H1 (cell line): ENCODE data around the gene BMAL2. TPM values are rescaled to one million over a fixed set of nuclear protein-coding genes. Genes with fewer than 3 reads are reported as not detected.
A peak's percentile ranks its signal among the peaks of the same experiment; 100 is the strongest.

Experiments
- CTCF ChIA-PET: fragments of 300-600 bp; sonication (Branson Sonifier 250); formaldehyde crosslinking; loops from one replicate; lab custom pipeline; 2021; ENCODE audit not compliant: partially characterized antibody; lab: Charles Lee
- POLR2A ChIA-PET: fragments of 300-600 bp; sonication (Branson Sonifier 250); formaldehyde crosslinking; loops from one replicate; lab custom pipeline; 2021; ENCODE audit warnings: inconsistent platforms; ENCODE audit not compliant: partially characterized antibody; lab: Charles Lee
- DNase-seq, 2 experiments: peaks; one replicate each; pipeline versions ENCODE4 v3.0.0 to v3.0.0-alpha.2; 2010 to 2022; ENCODE audit warnings: low spot score in 2 of 2, low read depth in 1 of 2, mixed read lengths in 1 of 2
- FAIRE-seq: peaks from 2 replicates; lab custom pipeline; 2011; peaks lifted over from hg19 to GRCh38; lab: Jason Lieb, UNC
- H2AFZ ChIP-seq: 2 replicates; pipeline ENCODE4 v1.8.1; 2012; ENCODE audit warnings: low read length, inconsistent platforms
- H2AK5ac ChIP-seq: 2 replicates; pipeline ENCODE4 v1.6.1; 2013; ENCODE audit warnings: low read depth, low read length
- H2BK120ac ChIP-seq: replicated peaks from 2 replicates; pipeline ENCODE3; 2013; ENCODE audit warnings: low read depth, low read length, inconsistent platforms
- H2BK12ac ChIP-seq: 2 replicates; pipeline ENCODE4 v1.6.1; 2013; ENCODE audit warnings: low read depth, low read length
- H2BK15ac ChIP-seq: 2 replicates; pipeline ENCODE4 v1.6.1; 2013; ENCODE audit warnings: low read length
- H2BK20ac ChIP-seq: 2 replicates; pipeline ENCODE4 v1.6.1; 2013; ENCODE audit warnings: low read length
- H2BK5ac ChIP-seq: 2 replicates; pipeline ENCODE4 v1.6.1; 2013; ENCODE audit warnings: low read depth, low read length
- H3K14ac ChIP-seq: 2 replicates; pipeline ENCODE4 v1.6.1; 2013; ENCODE audit warnings: inconsistent platforms; ENCODE audit not compliant: insufficient read length
- H3K18ac ChIP-seq: 2 replicates; pipeline ENCODE4 v1.6.1; 2013; ENCODE audit warnings: low read length; ENCODE audit errors: extremely low read depth
- H3K23ac ChIP-seq: 2 replicates; pipeline ENCODE4 v1.6.1; 2013; ENCODE audit warnings: inconsistent platforms; ENCODE audit not compliant: insufficient read length
- H3K23me2 ChIP-seq: 2 replicates; pipeline ENCODE4 v1.6.1; 2013; ENCODE audit warnings: low read depth, low read length
- H3K27ac ChIP-seq: 2 replicates; pipeline ENCODE4 v1.6.1; 2011; ENCODE audit warnings: low read depth, low read length, inconsistent platforms
- H3K27me3 ChIP-seq, 4 experiments: replicated peaks in 1 of 4; 1 replicate in 1 of 4; 2 replicates in 3 of 4; pipeline versions ENCODE4 v1.6.1 to v1.8.1; 2011 to 2013; ENCODE audit warnings: low read length in 3 of 4, mild to moderate bottlenecking in 3 of 4, inconsistent platforms in 2 of 4, mixed read lengths in 2 of 4, moderate library complexity in 1 of 4; ENCODE audit not compliant: control insufficient read depth in 3 of 4, insufficient read depth in 3 of 4; ENCODE audit errors: extremely low read depth in 1 of 4
- H3K36me3 ChIP-seq, 4 experiments: 2 replicates each; pipeline versions ENCODE4 v1.6.1 to v1.8.1; 2011 to 2013; ENCODE audit warnings: mild to moderate bottlenecking in 4 of 4, low read length in 3 of 4, moderate library complexity in 2 of 4, control low read depth in 1 of 4, inconsistent platforms in 1 of 4; ENCODE audit not compliant: insufficient read depth in 4 of 4, control insufficient read depth in 2 of 4
- H3K4ac ChIP-seq: replicated peaks from 2 replicates; pipeline ENCODE3; 2013; ENCODE audit warnings: low read length, low read depth, mixed read lengths, inconsistent platforms; ENCODE audit not compliant: insufficient read length
- H3K4me1 ChIP-seq, 4 experiments: replicated peaks in 1 of 4; 1 replicate in 1 of 4; 2 replicates in 3 of 4; pipeline versions ENCODE4 v1.6.1 to v1.8.1; 2011 to 2013; ENCODE audit warnings: low read length in 3 of 4, inconsistent platforms in 2 of 4, mixed read lengths in 1 of 4; ENCODE audit not compliant: insufficient read depth in 4 of 4, control insufficient read depth in 3 of 4
- H3K4me2 ChIP-seq, 2 experiments: 2 replicates each; pipeline versions ENCODE4 v1.6.1 to v1.8.1; 2011 to 2013; ENCODE audit warnings: low read depth in 2 of 2, low read length in 2 of 2, control low read depth in 1 of 2, inconsistent platforms in 1 of 2, mild to moderate bottlenecking in 1 of 2; ENCODE audit not compliant: insufficient read depth in 1 of 2
- H3K4me3 ChIP-seq, 4 experiments: fragments of 200-600, 300-600 bp in 1 of 4; sonication (generic), shearing (Covaris generic), sonication (Bioruptor Twin) in 1 of 4; 2 replicates each; pipeline versions ENCODE4 v1.5.1 to v1.8.1; 2011 to 2016; ENCODE audit warnings: low read length in 4 of 4, low read depth in 3 of 4, control low read depth in 2 of 4, inconsistent platforms in 2 of 4, mild to moderate bottlenecking in 2 of 4, mixed read lengths in 1 of 4, moderate library complexity in 1 of 4; ENCODE audit not compliant: insufficient read depth in 2 of 4; ENCODE audit errors: extremely low read depth in 1 of 4
- H3K56ac ChIP-seq: replicated peaks from 2 replicates; pipeline ENCODE3; 2013; ENCODE audit warnings: low read depth, mild to moderate bottlenecking, mixed read lengths, low read length, inconsistent platforms; ENCODE audit not compliant: insufficient read length
- H3K79me1 ChIP-seq: 2 replicates; pipeline ENCODE4 v1.6.1; 2013; ENCODE audit warnings: low read depth, low read length, control low read depth
- H3K79me2 ChIP-seq, 2 experiments: 2 replicates each; pipeline versions ENCODE4 v1.6.1 to v1.8.1; 2012 to 2013; ENCODE audit warnings: low read length in 2 of 2, mild to moderate bottlenecking in 2 of 2, inconsistent platforms in 1 of 2; ENCODE audit not compliant: insufficient read depth in 2 of 2, control insufficient read depth in 1 of 2
- H3K9ac ChIP-seq, 4 experiments: replicated peaks in 1 of 4; 1 replicate in 1 of 4; 2 replicates in 3 of 4; pipeline versions ENCODE4 v1.6.1 to v1.8.1; 2011 to 2013; ENCODE audit warnings: low read depth in 3 of 4, low read length in 3 of 4, control low read depth in 2 of 4, mild to moderate bottlenecking in 2 of 4, moderate library complexity in 2 of 4, inconsistent platforms in 1 of 4; ENCODE audit errors: extremely low read depth in 1 of 4
- H3K9me3 ChIP-seq, 2 experiments: 2 replicates each; pipeline versions ENCODE4 v1.6.1 to v1.8.1; 2012 to 2013; ENCODE audit warnings: mild to moderate bottlenecking in 2 of 2, moderate library complexity in 2 of 2, control low read depth in 1 of 2, inconsistent platforms in 1 of 2, low read depth in 1 of 2, low read length in 1 of 2, mixed read lengths in 1 of 2; ENCODE audit not compliant: insufficient read depth in 2 of 2
- H4K20me1 ChIP-seq, 2 experiments: replicated peaks in 1 of 2; 2 replicates each; pipeline versions ENCODE3 to v1.8.1; 2011 to 2013; ENCODE audit warnings: inconsistent platforms in 2 of 2, low read length in 2 of 2, mild to moderate bottlenecking in 1 of 2; ENCODE audit not compliant: insufficient read depth in 2 of 2, control insufficient read depth in 1 of 2
- H4K5ac ChIP-seq: 2 replicates; pipeline ENCODE4 v1.6.1; 2013; ENCODE audit warnings: low read length, low read depth, mixed read lengths, inconsistent platforms; ENCODE audit not compliant: insufficient read length
- H4K8ac ChIP-seq: 2 replicates; pipeline ENCODE4 v1.8.0; 2013; ENCODE audit warnings: mild to moderate bottlenecking, moderate library complexity, low read length, inconsistent platforms; ENCODE audit not compliant: insufficient read depth; ENCODE audit errors: extremely low read depth
- H4K91ac ChIP-seq: replicated peaks from 2 replicates; pipeline ENCODE3; 2013; ENCODE audit warnings: low read length, mixed read lengths, inconsistent platforms; ENCODE audit not compliant: insufficient read length
- CBX5 ChIP-seq: fragments of 300-800, 300-1000 bp; sonication (generic); IDR thresholded peaks from 2 replicates; pipeline ENCODE4 v1.7.1; 2016; ENCODE audit warnings: antibody characterized with exemption, low read length, low read depth
- CHD2 ChIP-seq: IDR thresholded peaks from 2 replicates; pipeline ENCODE4 v1.6.1; 2012; ENCODE audit warnings: low read length, improper control_type of control experiment
- EGR1 ChIP-seq: IDR thresholded peaks from 2 replicates; pipeline ENCODE4 v1.6.1; 2011; ENCODE audit warnings: low read depth, low read length, borderline replicate concordance
- FOSL1 ChIP-seq: IDR thresholded peaks from 2 replicates; pipeline ENCODE4 v1.6.1; 2011; ENCODE audit warnings: mild to moderate bottlenecking, low read depth, low read length, moderate library complexity; ENCODE audit not compliant: insufficient read depth
- JUND ChIP-seq: IDR thresholded peaks from 2 replicates; pipeline ENCODE4 v1.6.1; 2011; ENCODE audit warnings: mild to moderate bottlenecking, improper control_type of control experiment, low read length
- KDM4A ChIP-seq: IDR thresholded peaks from one replicate; pipeline ENCODE4 v1.7.1; 2012; ENCODE audit warnings: low read depth, mild to moderate bottlenecking, moderate library complexity, low read length, inconsistent platforms; ENCODE audit not compliant: severe bottlenecking
- KDM5A ChIP-seq: fragments of 200-600 bp; IDR thresholded peaks from 2 replicates; pipeline ENCODE4 v1.7.1; 2012; ENCODE audit warnings: mild to moderate bottlenecking, low read length, inconsistent platforms, mixed read lengths
- POU5F1 ChIP-seq: IDR thresholded peaks from 2 replicates; pipeline ENCODE4 v1.6.1; 2011; ENCODE audit warnings: low read depth, mild to moderate bottlenecking, low read length, moderate library complexity
- RAD21 ChIP-seq, 2 experiments: IDR thresholded peaks in 1 of 2; conservative IDR thresholded peaks in 1 of 2; 2 replicates each; pipeline ENCODE4 v1.6.1; 2011; ENCODE audit warnings: low read depth in 2 of 2, low read length in 2 of 2, improper control_type of control experiment in 1 of 2, inconsistent platforms in 1 of 2, mild to moderate bottlenecking in 1 of 2, moderate library complexity in 1 of 2
- RFX5 ChIP-seq: IDR thresholded peaks from 2 replicates; pipeline ENCODE4 v1.6.1; 2011; ENCODE audit warnings: low read depth, low read length, improper control_type of control experiment, borderline replicate concordance
- SUZ12 ChIP-seq: fragments of 200-600 bp; sonication (generic); IDR thresholded peaks from 2 replicates; pipeline ENCODE4 v1.6.1; 2012; ENCODE audit warnings: mild to moderate bottlenecking, inconsistent platforms, low read length, moderate library complexity, mixed read lengths
- WGBS, 2 experiments: shearing (Covaris generic) in 1 of 2; methylation state at CpG; one replicate each; pipeline versions ENCODE4 v1.1.6 to v1.1.7; 2013 to 2015; ENCODE audit warnings: low lambda C conversion rate in 2 of 2, mixed read lengths in 2 of 2, inconsistent platforms in 1 of 2, low coverage in 1 of 2, missing lambda C conversion rate in 1 of 2; ENCODE audit not compliant: insufficient replicate concordance in 2 of 2, insufficient coverage in 1 of 2, insufficient read length in 1 of 2; ENCODE audit errors: extremely low coverage in 1 of 2, missing lambda C conversion rate in 1 of 2; 5-methylcytosine and 5-hydroxymethylcytosine counted together
- polyA plus RNA-seq, 7 experiments: library from polyadenylated mRNA; depleted of rRNA in 3 of 7; stranded (reverse) in 5 of 7; unstranded in 2 of 7; fragments of >200 nt in 5 of 7; fragments of 200-250 nt in 2 of 7; gene quantifications; 1 replicate in 5 of 7; 2 replicates in 1 of 7; 4 replicates in 1 of 7; pipeline versions ENCODE4 v1.2.1 to v1.2.3, GENCODE V29; 2011 to 2013; ENCODE audit warnings: missing spikeins in 2 of 7, mixed read lengths in 2 of 7
- total RNA-seq: library from RNA; stranded (reverse); fragmentation: NEBNext Ultra II Directional; extraction: Animal tissue kit (Norgen Biotek cat#: 25700); gene quantifications from 2 replicates; pipeline ENCODE4 v1.2.1, GENCODE V29; 2021
- TF ChIP-seq, protein P1 (sequence below): IDR thresholded peaks from 2 replicates; pipeline ENCODE4 v1.6.1; 2012; ENCODE audit warnings: low read length, inconsistent platforms

The BMAL2 gene
- total and polyA plus RNA-seq, 2 of the 8 experiments (the other 6 are each of a cell fraction or from before 2014, with no cell fraction given) = 3.2 to 20.6 TPM

DNA sequence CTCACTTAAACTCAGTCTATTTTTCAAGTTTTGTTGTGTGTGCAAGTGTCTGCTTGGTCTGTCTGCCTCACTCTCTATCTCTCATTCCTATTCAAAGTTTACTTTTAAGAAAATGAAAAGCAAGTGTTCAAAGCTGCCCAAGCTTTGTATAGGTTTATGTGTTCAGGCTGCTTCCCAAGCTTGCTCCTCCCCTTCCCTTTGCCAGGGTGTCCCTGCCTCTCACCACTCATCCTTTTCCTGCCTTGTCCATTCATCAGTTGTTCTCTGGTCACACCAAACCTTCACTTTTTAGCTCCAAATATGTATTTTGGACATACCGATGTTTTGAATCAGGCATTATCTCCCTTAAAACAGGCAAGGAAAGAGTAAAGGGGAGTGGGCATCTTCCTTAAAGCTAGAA, 47.2 kb upstream of the BMAL2 start:
- Histone ChIP-seq H3K4me3 (no peak overlapping the region), H2BK120ac (no peak overlapping the region), H3K79me1 (0 out of 2 replicates have a peak, but pooled peaks cover 3% of the 10 kb centered on the region), H3K79me2 (peaks cover 0 to 33% of the 10 kb centered on the region in 2 experiments; a peak in 2 of 4 replicates), H3K27ac (no peak overlapping the region; the same call in 1 of the 2 replicates), H3K18ac (no peak overlapping the region), H3K9me3 (no peaks in the 10 kb centered on the region), H2BK5ac (no peak overlapping the region), H2AK5ac (no peak overlapping the region), H3K4me2 (peak overlapping the region in 1 of 2 experiments; percentile 13; a peak in 1 of 4 replicates), H4K91ac (no peak overlapping the region), H3K27me3 (no peaks in the 10 kb centered on the region), H2BK15ac (no peak overlapping the region), H2AFZ (no peak overlapping the region), H3K23me2 (no peaks in the 10 kb centered on the region), H4K5ac (no peak overlapping the region), H3K14ac (no peak overlapping the region), H4K8ac (no peak overlapping the region), H3K4ac (no peak overlapping the region), H3K23ac (no peak overlapping the region), H3K36me3 (no peaks in the 10 kb centered on the region), H3K9ac (no peak overlapping the region), H2BK12ac (no peak overlapping the region), H4K20me1 (no peaks in the 10 kb centered on the region), H3K4me1 (peaks cover 0 to 6% (median 2%) of the 10 kb centered on the region in 4 experiments; a peak in 4 of 7 replicates), H3K56ac (no peak overlapping the region), H2BK20ac (no peak overlapping the region)
- DNase-seq (no peak), FAIRE-seq (peak; percentile 48)
- CTCF ChIA-PET = interaction anchor here (0.6 to 1.4 kb wide), 4 partner anchors 17 to 90 kb away, joined by 3 to 6 read pairs (median 4); no protein-coding TSS in a partner anchor
- POLR2A ChIA-PET = no interaction called here
- 65% methylated on average over 1 of the region's 1 CpG; no CpG with 5 or more reads in 1 of the 2 experiments for WGBS, 2 experiments
- TF ChIP-seq RAD21 (IDR thresholded peaks at IDR 0.05 in 1 of 2, conservative IDR thresholded peaks at IDR 0.05 in 1 of 2; ENCODE audit: low read depth in 2 of 2, low read length in 2 of 2) (no peak), KDM5A (no peak), CBX5 (no peak), POU5F1 (no peak), JUND (no peak), FOSL1 (no peak), KDM4A (no peak), CHD2 (no peak), RFX5 (no peak), SUZ12 (no peak), EGR1 (no peak)
- TF ChIP-seq, protein P1, sequence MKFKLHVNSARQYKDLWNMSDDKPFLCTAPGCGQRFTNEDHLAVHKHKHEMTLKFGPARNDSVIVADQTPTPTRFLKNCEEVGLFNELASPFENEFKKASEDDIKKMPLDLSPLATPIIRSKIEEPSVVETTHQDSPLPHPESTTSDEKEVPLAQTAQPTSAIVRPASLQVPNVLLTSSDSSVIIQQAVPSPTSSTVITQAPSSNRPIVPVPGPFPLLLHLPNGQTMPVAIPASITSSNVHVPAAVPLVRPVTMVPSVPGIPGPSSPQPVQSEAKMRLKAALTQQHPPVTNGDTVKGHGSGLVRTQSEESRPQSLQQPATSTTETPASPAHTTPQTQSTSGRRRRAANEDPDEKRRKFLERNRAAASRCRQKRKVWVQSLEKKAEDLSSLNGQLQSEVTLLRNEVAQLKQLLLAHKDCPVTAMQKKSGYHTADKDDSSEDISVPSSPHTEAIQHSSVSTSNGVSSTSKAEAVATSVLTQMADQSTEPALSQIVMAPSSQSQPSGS = no peak
